OCI-M2 (cell line): ENCODE results near the gene SEBOX.

Experiments
- DNase-seq: peaks from one replicate; lab custom pipeline; 2025; ENCODE audit not compliant: unreplicated experiment; lab: John Stamatoyannopoulos, UW

SEBOX gene

GRCh38 chr17:28394337-28395116 lies 29.5 kb upstream of the SEBOX start:
- DNase-seq, result no peak

- DNase-seq, result no peak
These were observed 27.5 kb upstream of the SEBOX start for GRCh38 chr17:28392491-28392890.

GRCh38 chr17:28391401-28391800 lies 26.4 kb upstream of the SEBOX start:
- no peak for DNase-seq

GRCh38 chr17:28390984-28391383 lies 26.0 kb upstream of the SEBOX start:
- DNase-seq, result no peak

- no peak for DNase-seq
These were observed 25.6 kb upstream of the SEBOX start for GRCh38 chr17:28390563-28390962.

GRCh38 chr17:28390141-28390540 lies 25.1 kb upstream of the SEBOX start:
- no peak for DNase-seq

GRCh38 chr17:28388106-28388505 lies 23.1 kb upstream of the SEBOX start:
- DNase-seq, result no peak

- DNase-seq, result no peak
These were observed 21.4 kb upstream of the SEBOX start for GRCh38 chr17:28386391-28386790.

GRCh38 chr17:28385406-28385805 lies 20.4 kb upstream of the SEBOX start:
- DNase-seq, result no peak

GRCh38 chr17:28385037-28385400 lies 20.0 kb upstream of the SEBOX start:
- DNase-seq, result no peak

- no peak for DNase-seq
These were observed 19.5 kb upstream of the SEBOX start for GRCh38 chr17:28384281-28385036.

- no peak for DNase-seq
These were observed 16.3 kb upstream of the SEBOX start for GRCh38 chr17:28381141-28381825.

- DNase-seq, result no peak
These were observed 15.1 kb upstream of the SEBOX start for GRCh38 chr17:28379814-28380801.

GRCh38 chr17:28372945-28373274 lies 7.9 kb upstream of the SEBOX start:
- DNase-seq, result no peak

GRCh38 chr17:28372203-28372944 lies 7.4 kb upstream of the SEBOX start:
- DNase-seq, result no peak

GRCh38 chr17:28371245-28372202 lies 6.5 kb upstream of the SEBOX start, which contains the start of gene SARM1:
SARM1 (plus strand) TSS chr17:28371694; CDS start chr17:28372033, 339 bp downstream.
- DNase-seq, result no peak

GRCh38 chr17:28370744-28371103 lies 5.7 kb upstream of the SEBOX start:
- no peak for DNase-seq

- DNase-seq, result no peak
These were observed 5.2 kb upstream of the SEBOX start, which contains the start of gene VTN for GRCh38 chr17:28370035-28370743. VTN (minus strand) TSS chr17:28370307; CDS start chr17:28370203, 104 bp downstream.
